RWPE2 (cell line): Measurements from ENCODE around the gene PHRF1.

ENCODE experiments used
- ATAC-seq: fragments of 200-7000 bp; cut with Tn5 transposase; 3 replicates; pipeline ENCODE4 v1.9.1; 2021; ENCODE audit warnings: low read depth
- DNase-seq: peaks from one replicate; pipeline ENCODE4 v3.0.0-alpha.2; 2020; ENCODE audit warnings: low spot score
- H3K27ac ChIP-seq: fragments of 450-650 bp; 2 replicates; pipeline ENCODE4 v1.5.1; 2017; ENCODE audit warnings: mild to moderate bottlenecking; ENCODE audit not compliant: poor library complexity, severe bottlenecking
- H3K27me3 ChIP-seq: fragments of 250-450 bp; sonication (Bioruptor Pico); 2 replicates; pipeline ENCODE4 v1.5.1; 2021; ENCODE audit warnings: mild to moderate bottlenecking, moderate library complexity; ENCODE audit not compliant: insufficient read depth, poor library complexity, severe bottlenecking
- H3K36me3 ChIP-seq: fragments of 250-450 bp; sonication (Bioruptor Pico); 2 replicates; pipeline ENCODE4 v1.5.1; 2020; ENCODE audit warnings: low read depth, mild to moderate bottlenecking, moderate library complexity
- H3K4me1 ChIP-seq: fragments of 250-450 bp; sonication (Bioruptor Pico); 2 replicates; pipeline ENCODE4 v1.5.1; 2021; ENCODE audit warnings: mild to moderate bottlenecking, moderate library complexity; ENCODE audit not compliant: insufficient read depth, poor library complexity, severe bottlenecking
- H3K4me3 ChIP-seq: fragments of 250-450 bp; sonication (Bioruptor Pico); 2 replicates; pipeline ENCODE4 v1.5.1; 2021; ENCODE audit warnings: mild to moderate bottlenecking, moderate library complexity; ENCODE audit not compliant: severe bottlenecking
- H3K9me3 ChIP-seq: fragments of 250-450 bp; sonication (Bioruptor Pico); 2 replicates; pipeline ENCODE4 v1.5.1; 2021; ENCODE audit warnings: mild to moderate bottlenecking, moderate library complexity; ENCODE audit not compliant: severe bottlenecking
- CTCF ChIP-seq: fragments of 450-650 bp; IDR thresholded peaks from one replicate; pipeline ENCODE4 v1.5.1; 2017; ENCODE audit warnings: mild to moderate bottlenecking, moderate library complexity; ENCODE audit not compliant: poor library complexity, severe bottlenecking

PHRF1 gene

GRCh38 chr11:563812-564578 lies 12.3 kb upstream of the PHRF1 start:
- DNase-seq, result no peak
- Histone ChIP-seq H3K27ac (peak overlapping the region; percentile 16), H3K9me3 (no peaks in the 10 kb centered on the region), H3K36me3 (peaks cover 32% of the 10 kb centered on the region), H3K4me3 (no peak overlapping the region), H3K27me3 (no peaks in the 10 kb centered on the region), H3K4me1 (peaks cover 3% of the 10 kb centered on the region)
- no peak for TF ChIP-seq CTCF
- no peak for ATAC-seq

GRCh38 chr11:565921-566509 lies 10.3 kb upstream of the PHRF1 start:
- TF ChIP-seq CTCF, result peak; percentile 15
- ATAC-seq, result 0 out of 3 replicates have a peak, but pooled peaks have one; percentile 5
- H3K4me3 ChIP-seq, result no peak overlapping the region
- peaks cover 7% of the 10 kb centered on the region for H3K4me1 ChIP-seq
- no peaks in the 10 kb centered on the region for H3K9me3 ChIP-seq
- peak overlapping the region; percentile 81 for H3K27ac ChIP-seq
- H3K27me3 ChIP-seq, result no peaks in the 10 kb centered on the region
- peaks cover 32% of the 10 kb centered on the region for H3K36me3 ChIP-seq
- no peak for DNase-seq

- H3K27me3 ChIP-seq, result no peaks in the 10 kb centered on the region
- H3K9me3 ChIP-seq, result no peaks in the 10 kb centered on the region
- H3K27ac ChIP-seq, result peak overlapping the region; percentile 81
- peak overlapping the region; percentile 88 for H3K4me3 ChIP-seq
- DNase-seq (no peak), ATAC-seq (no peak)
- H3K4me1 ChIP-seq, result peaks cover 7% of the 10 kb centered on the region
- H3K36me3 ChIP-seq, result peaks cover 32% of the 10 kb centered on the region
- no peak for TF ChIP-seq CTCF
Observed at GRCh38 chr11:567011-567628, 9.2 kb upstream of the PHRF1 start.

GRCh38 chr11:567629-568292 lies 8.5 kb upstream of the PHRF1 start:
- no peaks in the 10 kb centered on the region for H3K9me3 ChIP-seq
- no peak for TF ChIP-seq CTCF
- H3K4me3 ChIP-seq, result peak overlapping the region; percentile 88
- DNase-seq, result no peak
- peak overlapping the region; percentile 81 for H3K27ac ChIP-seq
- peaks cover 32% of the 10 kb centered on the region for H3K36me3 ChIP-seq
- no peaks in the 10 kb centered on the region for H3K27me3 ChIP-seq
- ATAC-seq, result peak; percentile 1; the same call in 2 of the 3 replicates
- peaks cover 7% of the 10 kb centered on the region for H3K4me1 ChIP-seq
